HG03439 (cell line): Measurements from ENCODE around the gene G3BP2.

Experiments used
- ATAC-seq: cut with Tn5 transposase; IDR thresholded peaks from one replicate; pipeline ENCODE4 v1.9.1; 2021; ENCODE audit warnings: mild to moderate bottlenecking, moderate library complexity; ENCODE audit not compliant: unreplicated experiment

Gene G3BP2

GRCh38 chr4:75643651-75644050 is 29.6 kb downstream of the G3BP2 start:
- no peak for ATAC-seq

- no peak for ATAC-seq
These were observed 34.0 kb downstream of the G3BP2 start for GRCh38 chr4:75639124-75639695.

- ATAC-seq: no peak
These were observed 35.4 kb downstream of the G3BP2 start for GRCh38 chr4:75637827-75638226.

- no peak for ATAC-seq
These were observed 36.0 kb downstream of the G3BP2 start for GRCh38 chr4:75637176-75637575.

GRCh38 chr4:75634951-75635350 is 38.3 kb downstream of the G3BP2 start:
- no peak for ATAC-seq

- ATAC-seq: no peak
These were observed 38.9 kb downstream of the G3BP2 start for GRCh38 chr4:75634281-75634680.

- no peak for ATAC-seq
These were observed 39.4 kb downstream of the G3BP2 start for GRCh38 chr4:75633846-75634245.

- no peak for ATAC-seq
These were observed 42.3 kb downstream of the G3BP2 start for GRCh38 chr4:75630937-75631329.

- peak; percentile 99 for ATAC-seq
These were observed 42.9 kb downstream of the G3BP2 start, which contains the start of gene CDKL2 for GRCh38 chr4:75630174-75630936. CDKL2 (minus strand) TSS chr4:75630528; CDS start chr4:75625988, 4,540 bp downstream.

GRCh38 chr4:75629239-75629638 is 44.0 kb downstream of the G3BP2 start:
- ATAC-seq: no peak

GRCh38 chr4:75623026-75623425 is 50.2 kb downstream of the G3BP2 start:
- ATAC-seq: no peak

GRCh38 chr4:75621715-75622114 is 51.5 kb downstream of the G3BP2 start:
- ATAC-seq: no peak

GRCh38 chr4:75612306-75612705 is 60.9 kb downstream of the G3BP2 start:
- no peak for ATAC-seq

- ATAC-seq: no peak
These were observed 67.3 kb downstream of the G3BP2 start for GRCh38 chr4:75605928-75606327.

- ATAC-seq: no peak
These were observed 73.6 kb downstream of the G3BP2 start for GRCh38 chr4:75599647-75600046.

GRCh38 chr4:75598390-75598789 is 74.8 kb downstream of the G3BP2 start:
- no peak for ATAC-seq

GRCh38 chr4:75596061-75596460 is 77.2 kb downstream of the G3BP2 start:
- no peak for ATAC-seq

- ATAC-seq: no peak
These were observed 79.8 kb downstream of the G3BP2 start for GRCh38 chr4:75593393-75593792.
